GM18870 (cell line): ENCODE data around the gene TNKS2.
"Not testable (repeated sequence)": the region's sequence is repeated elsewhere in the genome, so short reads cannot be mapped to it uniquely, and the experiment has no call there.

Experiments used
- ATAC-seq: cut with Tn5 transposase; IDR thresholded peaks from one replicate; pipeline ENCODE4 v1.9.1; 2021; ENCODE audit warnings: moderate library complexity; ENCODE audit not compliant: unreplicated experiment

Gene TNKS2

GRCh38 chr10:91864744-91865143 lies 66.5 kb downstream of the TNKS2 start:
- ATAC-seq = no peak

- no peak for ATAC-seq
Measured at GRCh38 chr10:91865562-91866081, 67.4 kb downstream of the TNKS2 start.

GRCh38 chr10:91875156-91875555 lies 76.9 kb downstream of the TNKS2 start:
- ATAC-seq = no peak

- ATAC-seq = no peak
Measured at GRCh38 chr10:91875779-91876178, 77.6 kb downstream of the TNKS2 start.

- ATAC-seq = no peak
Measured at GRCh38 chr10:91879515-91880170, 81.4 kb downstream of the TNKS2 start.

GRCh38 chr10:91880310-91880709 lies 82.1 kb downstream of the TNKS2 start:
- no peak for ATAC-seq

- ATAC-seq = no peak
Measured at GRCh38 chr10:91883549-91884444, 85.6 kb downstream of the TNKS2 start.

GRCh38 chr10:91884536-91884935 lies 86.3 kb downstream of the TNKS2 start:
- no peak for ATAC-seq

- no peak for ATAC-seq
Measured at GRCh38 chr10:91885362-91886079, 87.3 kb downstream of the TNKS2 start.

- no peak for ATAC-seq
Measured at GRCh38 chr10:91886954-91887271, 88.7 kb downstream of the TNKS2 start.

- no peak for ATAC-seq
Measured at GRCh38 chr10:91887272-91888076, 89.2 kb downstream of the TNKS2 start.

- no peak for ATAC-seq
Measured at GRCh38 chr10:91891125-91892001, 93.1 kb downstream of the TNKS2 start.

- ATAC-seq = no peak
Measured at GRCh38 chr10:91893051-91893450, 94.8 kb downstream of the TNKS2 start.

GRCh38 chr10:91894261-91894685 lies 96.0 kb downstream of the TNKS2 start:
- ATAC-seq = not testable (repeated sequence)

- no peak for ATAC-seq
Measured at GRCh38 chr10:91896212-91896756, 98.1 kb downstream of the TNKS2 start.

GRCh38 chr10:91897421-91897820 lies 99.2 kb downstream of the TNKS2 start:
- ATAC-seq = no peak

GRCh38 chr10:91901784-91902677 lies 103.8 kb downstream of the TNKS2 start:
- no peak for ATAC-seq

GRCh38 chr10:91907033-91907594 lies 108.9 kb downstream of the TNKS2 start:
- no peak for ATAC-seq
